Activated B cell treated with CpG ODN at 0.5 μM for 24 hours (primary cell): ENCODE measurements around the gene CST11. TPM values are rescaled to one million over a fixed set of nuclear protein-coding genes. Genes with fewer than 3 reads are reported as not detected.

ENCODE experiments used
- ATAC-seq: fragments of 200-7000 bp; cut with Tn5 transposase; one replicate; pipeline ENCODE4 v1.10.0; 2021; ENCODE audit warnings: low read depth, mild to moderate bottlenecking, moderate library complexity
- CTCF ChIA-PET: fragments of 350-600 bp; sonication (Branson Sonifier 250); formaldehyde crosslinking; loops from one replicate; lab custom pipeline; 2021; ENCODE audit warnings: antibody characterized with exemption; lab: Charles Lee
- POLR2A ChIA-PET: fragments of 350-600 bp; sonication (Branson Sonifier 250); formaldehyde crosslinking; loops from one replicate; lab custom pipeline; 2021; ENCODE audit warnings: antibody characterized with exemption; lab: Charles Lee
- DNase-seq: peaks from one replicate; pipeline ENCODE4 v3.0.0; 2022
- H3K27ac Mint-ChIP-seq: one replicate; pipeline ENCODE4 v1.8.0; 2020; ENCODE audit warnings: mixed read lengths
- H3K27me3 Mint-ChIP-seq: one replicate; pipeline ENCODE4 v1.8.0; 2021; ENCODE audit warnings: mixed read lengths
- H3K36me3 Mint-ChIP-seq: one replicate; pipeline ENCODE4 v1.8.0; 2021; ENCODE audit warnings: low read depth, mixed read lengths
- H3K4me1 Mint-ChIP-seq: one replicate; pipeline ENCODE4 v1.8.0; 2021; ENCODE audit warnings: mixed read lengths
- H3K4me3 Mint-ChIP-seq: one replicate; pipeline ENCODE4 v1.8.0; 2020; ENCODE audit warnings: mild to moderate bottlenecking, mixed read lengths
- H3K9me3 Mint-ChIP-seq: one replicate; pipeline ENCODE4 v1.8.0; 2020; ENCODE audit warnings: mixed read lengths
- intact Hi-C: fragments of 100-400 bp; cut with micrococcal nuclease; formaldehyde crosslinking; loops from one replicate; pipeline ENCODE4 v1.15.1; 2024
- total RNA-seq: library from RNA; stranded (reverse); gene quantifications from 2 replicates; pipeline ENCODE4 v1.2.3, GENCODE V29; 2022
- TF ChIP-seq, protein P1 (sequence below): fragments of 200-600 bp; IDR thresholded peaks from one replicate; pipeline ENCODE4 v1.8.0; 2022; ENCODE audit warnings: antibody characterized with exemption, mild to moderate bottlenecking

CST11 gene
- total RNA-seq, 1 donor from 2014 or later: not detected

GRCh38 chr20:23435626-23436539 is 16.8 kb downstream of the CST11 start:
- intact Hi-C loops: no loop called here
- H3K9me3 Mint-ChIP-seq: no peaks in the 10 kb centered on the region
- POLR2A ChIA-PET: no interaction called here
- CTCF ChIA-PET: interaction anchor here (2.3 kb wide), 1 partner anchor 7 kb away, joined by 9 read pairs; no protein-coding TSS in a partner anchor
- H3K4me1 Mint-ChIP-seq: no peaks in the 10 kb centered on the region
- TF ChIP-seq, protein P1, sequence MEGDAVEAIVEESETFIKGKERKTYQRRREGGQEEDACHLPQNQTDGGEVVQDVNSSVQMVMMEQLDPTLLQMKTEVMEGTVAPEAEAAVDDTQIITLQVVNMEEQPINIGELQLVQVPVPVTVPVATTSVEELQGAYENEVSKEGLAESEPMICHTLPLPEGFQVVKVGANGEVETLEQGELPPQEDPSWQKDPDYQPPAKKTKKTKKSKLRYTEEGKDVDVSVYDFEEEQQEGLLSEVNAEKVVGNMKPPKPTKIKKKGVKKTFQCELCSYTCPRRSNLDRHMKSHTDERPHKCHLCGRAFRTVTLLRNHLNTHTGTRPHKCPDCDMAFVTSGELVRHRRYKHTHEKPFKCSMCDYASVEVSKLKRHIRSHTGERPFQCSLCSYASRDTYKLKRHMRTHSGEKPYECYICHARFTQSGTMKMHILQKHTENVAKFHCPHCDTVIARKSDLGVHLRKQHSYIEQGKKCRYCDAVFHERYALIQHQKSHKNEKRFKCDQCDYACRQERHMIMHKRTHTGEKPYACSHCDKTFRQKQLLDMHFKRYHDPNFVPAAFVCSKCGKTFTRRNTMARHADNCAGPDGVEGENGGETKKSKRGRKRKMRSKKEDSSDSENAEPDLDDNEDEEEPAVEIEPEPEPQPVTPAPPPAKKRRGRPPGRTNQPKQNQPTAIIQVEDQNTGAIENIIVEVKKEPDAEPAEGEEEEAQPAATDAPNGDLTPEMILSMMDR: no peak
- no peak for DNase-seq
- peaks cover 3% of the 10 kb centered on the region for H3K27me3 Mint-ChIP-seq
- no peak overlapping the region for H3K27ac Mint-ChIP-seq
- no peak for ATAC-seq
- H3K4me3 Mint-ChIP-seq: no peak overlapping the region
- H3K36me3 Mint-ChIP-seq: no peaks in the 10 kb centered on the region

GRCh38 chr20:23434521-23435313 is 18.0 kb downstream of the CST11 start:
- Mint-ChIP-seq H3K36me3 (no peaks in the 10 kb centered on the region), H3K4me1 (no peaks in the 10 kb centered on the region), H3K4me3 (no peak overlapping the region), H3K9me3 (no peaks in the 10 kb centered on the region), H3K27ac (no peak overlapping the region), H3K27me3 (peaks cover 3% of the 10 kb centered on the region)
- TF ChIP-seq, protein P1: no peak
- DNase-seq: no peak
- CTCF ChIA-PET: interaction anchor here (2.3 kb wide), 1 partner anchor 9 kb away, joined by 9 read pairs; no protein-coding TSS in a partner anchor
- intact Hi-C loops: no loop called here
- POLR2A ChIA-PET: no interaction called here
- no peak for ATAC-seq

GRCh38 chr20:23433628-23434027 is 19.0 kb downstream of the CST11 start:
- Mint-ChIP-seq H3K4me1 (no peaks in the 10 kb centered on the region), H3K36me3 (no peaks in the 10 kb centered on the region), H3K27me3 (peaks cover 3% of the 10 kb centered on the region), H3K27ac (no peak overlapping the region), H3K9me3 (no peaks in the 10 kb centered on the region), H3K4me3 (no peak overlapping the region)
- intact Hi-C loops: no loop called here
- TF ChIP-seq, protein P1: no peak
- ChIA-PET CTCF (interaction anchor here (1.0 to 2.3 kb wide), 2 partner anchors 10 to 11 kb away, joined by 3 to 9 read pairs; no protein-coding TSS in a partner anchor), POLR2A (no interaction called here)
- ATAC-seq (no peak), DNase-seq (no peak)

GRCh38 chr20:23425129-23425528 is 27.5 kb downstream of the CST11 start:
- no peak for ATAC-seq
- no peak overlapping the region for H3K4me3 Mint-ChIP-seq
- H3K4me1 Mint-ChIP-seq: peaks cover 7% of the 10 kb centered on the region
- no peaks in the 10 kb centered on the region for H3K9me3 Mint-ChIP-seq
- H3K27ac Mint-ChIP-seq: no peak overlapping the region
- intact Hi-C loops: no loop called here
- DNase-seq: no peak
- no peaks in the 10 kb centered on the region for H3K36me3 Mint-ChIP-seq
- TF ChIP-seq, protein P1: no peak
- POLR2A ChIA-PET: no interaction called here
- peaks cover 13% of the 10 kb centered on the region for H3K27me3 Mint-ChIP-seq
- CTCF ChIA-PET: no interaction called here
